K562 (cell line): ENCODE measurements around the gene PNPLA1. TPM values are rescaled to one million over a fixed set of nuclear protein-coding genes. Genes with fewer than 3 reads are reported as not detected.

Experiments used
- CHD1 ChIP-seq: fragments of 200-600 bp; sonication (generic); IDR thresholded peaks from one replicate; pipeline ENCODE4 v1.6.1; 2012; ENCODE audit warnings: mild to moderate bottlenecking, moderate library complexity, low read length, inconsistent platforms
- CHD7 ChIP-seq: fragments of 200-600 bp; sonication (generic); IDR thresholded peaks from one replicate; pipeline ENCODE4 v1.6.1; 2012; ENCODE audit warnings: mild to moderate bottlenecking, low read depth, low read length, inconsistent platforms
- DIDO1 ChIP-seq: fragments of 450-650 bp; IDR thresholded peaks from 2 replicates; pipeline ENCODE4 v1.6.1; 2016; ENCODE audit warnings: low read depth, missing biosample characterization, missing genetic modification characterization
- DNMT1 ChIP-seq: fragments of 450-650 bp; IDR thresholded peaks from 2 replicates; pipeline ENCODE4 v1.6.1; 2016; ENCODE audit warnings: antibody characterized with exemption, mild to moderate bottlenecking
- FOXP1 ChIP-seq: sonication (generic); formaldehyde crosslinking; IDR thresholded peaks from 2 replicates; pipeline ENCODE4 v1.8.0; 2022; ENCODE audit warnings: mild to moderate bottlenecking, missing genetic modification reagents
- HNRNPL ChIP-seq: fragments of 200-400 bp; formaldehyde crosslinking; IDR thresholded peaks from 2 replicates; pipeline ENCODE4 v1.6.1; 2017; ENCODE audit warnings: low read depth, mild to moderate bottlenecking, low read length
- KAT8 ChIP-seq: fragments of 450-650 bp; IDR thresholded peaks from 2 replicates; pipeline ENCODE4 v1.6.1; 2016; ENCODE audit warnings: low read depth, mild to moderate bottlenecking
- LEF1 ChIP-seq: fragments of 450-650 bp; IDR thresholded peaks from 2 replicates; pipeline ENCODE4 v1.6.1; 2016; ENCODE audit warnings: mild to moderate bottlenecking
- NCOA1 ChIP-seq: fragments of 450-650 bp; IDR thresholded peaks from 2 replicates; pipeline ENCODE4 v1.6.1; 2016; ENCODE audit warnings: low read depth
- RNF2 ChIP-seq: sonication (generic); IDR thresholded peaks from 2 replicates; pipeline ENCODE4 v1.6.1; 2016
- TRIM28 ChIP-seq: fragments of 450-650 bp; IDR thresholded peaks from 2 replicates; pipeline ENCODE4 v1.6.1; 2017
- U2AF2 ChIP-seq: fragments of 200-400 bp; formaldehyde crosslinking; optimal IDR thresholded peaks from 2 replicates; pipeline ENCODE3; 2017; ENCODE audit warnings: low read depth, mild to moderate bottlenecking, low read length
- XRCC5 ChIP-seq: fragments of 200-400 bp; formaldehyde crosslinking; IDR thresholded peaks from 2 replicates; pipeline ENCODE4 v1.6.1; 2017; ENCODE audit warnings: low read depth, mild to moderate bottlenecking, low read length
- ZBTB2 ChIP-seq: fragments of 450-650 bp; IDR thresholded peaks from 2 replicates; pipeline ENCODE4 v1.6.1; 2016; ENCODE audit warnings: antibody characterized with exemption
- ZNF184 ChIP-seq: sonication (generic); formaldehyde crosslinking; IDR thresholded peaks from 2 replicates; pipeline ENCODE4 v1.5.0; 2020; ENCODE audit warnings: missing genetic modification reagents
- ZNF395 ChIP-seq: fragments of 200-800 bp; sonication (Bioruptor generic); IDR thresholded peaks from 2 replicates; pipeline ENCODE4 v1.6.1; 2017; ENCODE audit warnings: missing genetic modification characterization, missing compliant biosample characterization
- polyA plus RNA-seq, 8 experiments: library from polyadenylated mRNA; depleted of rRNA in 4 of 8; stranded (reverse) in 5 of 8; unstranded in 3 of 8; fragments of >200 nt; fragmentation: Nextera tagmentation in 2 of 8; fragmentation: Illumina TruSeq in 1 of 8; extraction: Ambion mirVana in 2 of 8; extraction: Trizol in 1 of 8; gene quantifications; 2 replicates each; pipeline versions ENCODE4 v1.2.1 to v1.2.3, GENCODE V29; 2011 to 2014; ENCODE audit warnings: inconsistent platforms in 1 of 8, missing spikeins in 1 of 8
- total RNA-seq, 7 experiments: library from RNA; depleted of rRNA in 6 of 7; stranded (reverse); fragments of >200 nt in 6 of 7; fragmentation: Illumina TruSeq in 2 of 7; extraction: Trizol in 2 of 7; gene quantifications; 2 replicates each; pipeline versions ENCODE4 v1.2.1 to v1.2.3, GENCODE V29; 2011 to 2021; ENCODE audit warnings: low replicate concordance in 1 of 7

The PNPLA1 gene
- total and polyA plus RNA-seq, 9 of the 15 experiments (the other 6 are each of a cell fraction or from before 2014, with no cell fraction given) = 0.04 to 0.27 (median 0.13) TPM; not detected in 2

- TF ChIP-seq ZBTB2 (no peak), ZNF395 (no peak), U2AF2 (no peak), KAT8 (no peak), RNF2 (no peak), DNMT1 (no peak), CHD1 (no peak), DIDO1 (tag) (no peak; the same call in 1 of the 2 replicates), XRCC5 (peak; percentile 93), TRIM28 (no peak), NCOA1 (no peak), CHD7 (no peak), FOXP1 (CRISPR knock-in tag) (no peak), LEF1 (no peak), HNRNPL (no peak), ZNF184 (CRISPR knock-in tag) (no peak)
These were observed 32.5 kb downstream of the PNPLA1 start (continued) for GRCh38 chr6:36302227-36302976.
